ENCODE results near the gene ERN1. TPM values are rescaled to one million over a fixed set of nuclear protein-coding genes. Genes with fewer than 3 reads are reported as not detected.

Gene ERN1
- total RNA-seq, 1 experiment from 2014 or later: 1.2 TPM

- in situ Hi-C loops (cut with HindIII; ENCODE audit: low pct_unique_long_range_greater_than_20kb, low sequenced_read_pairs): no loop called here
- DNase-seq (ENCODE audit: low read depth): peak; percentile 75
Observed at GRCh38 chr17:64005734-64006167, 124.2 kb downstream of the ERN1 start.

- DNase-seq (ENCODE audit: low read depth): no peak
- in situ Hi-C loops (cut with HindIII; ENCODE audit: low pct_unique_long_range_greater_than_20kb, low sequenced_read_pairs): no loop called here
Observed at GRCh38 chr17:64004903-64005733, 124.8 kb downstream of the ERN1 start.

- in situ Hi-C loops (cut with HindIII; ENCODE audit: low pct_unique_long_range_greater_than_20kb, low sequenced_read_pairs): no loop called here
Observed at GRCh38 chr17:64004218-64004770, 125.7 kb downstream of the ERN1 start.

GRCh38 chr17:64003526-64004121 is 126.3 kb downstream of the ERN1 start:
- in situ Hi-C loops (cut with HindIII; ENCODE audit: low pct_unique_long_range_greater_than_20kb, low sequenced_read_pairs): no loop called here
- no peak for DNase-seq (ENCODE audit: low read depth)

More at GRCh38 chr17:64004218-64004770, 125.7 kb downstream of the ERN1 start:
- DNase-seq (ENCODE audit: low read depth): no peak

- DNase-seq (ENCODE audit: low read depth): no peak
- in situ Hi-C loops (cut with HindIII; ENCODE audit: low pct_unique_long_range_greater_than_20kb, low sequenced_read_pairs): no loop called here
Observed at GRCh38 chr17:64002658-64003525, 127.1 kb downstream of the ERN1 start.

DNA sequence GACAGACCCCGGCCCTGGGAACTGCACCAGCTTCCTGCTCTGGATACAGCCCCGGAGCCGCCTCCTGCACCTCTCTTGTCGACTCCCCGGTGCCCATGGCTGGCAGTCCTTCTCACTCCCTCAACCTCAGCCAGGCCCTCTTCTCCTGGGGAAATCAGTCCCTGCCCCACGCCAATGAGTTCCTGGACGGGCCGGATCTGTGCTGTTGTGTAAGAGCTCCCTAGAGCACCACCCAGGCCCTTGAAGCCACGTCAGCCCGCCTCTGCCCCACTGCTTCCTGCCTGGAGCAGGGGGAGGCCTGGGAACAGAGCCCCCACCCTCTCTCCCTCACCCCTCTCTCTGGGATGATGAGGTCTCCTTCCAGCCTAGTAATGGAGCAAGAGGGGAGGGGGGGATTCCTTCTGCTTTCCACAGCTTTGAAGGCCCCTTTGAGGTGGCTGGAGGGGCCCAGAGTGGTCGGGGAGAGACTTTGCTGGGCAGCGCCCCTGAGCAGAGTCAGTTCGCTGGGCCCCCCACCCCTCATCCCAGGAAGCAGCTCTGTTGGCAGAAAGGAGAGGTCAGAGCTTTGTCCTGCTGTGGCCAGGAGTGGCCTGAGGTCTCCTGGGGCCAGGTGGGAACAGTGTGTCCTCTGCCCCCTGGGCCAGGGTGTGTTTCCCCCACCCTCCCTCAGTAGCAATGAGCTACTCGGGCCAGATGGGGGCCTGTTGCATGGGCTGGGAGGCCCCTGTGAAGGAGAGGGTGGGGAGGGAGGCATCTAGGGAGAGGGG is 128.0 kb downstream of the ERN1 start:
- in situ Hi-C loops (cut with HindIII; ENCODE audit: low pct_unique_long_range_greater_than_20kb, low sequenced_read_pairs): no loop called here
- no peak for DNase-seq (ENCODE audit: low read depth)

DNA sequence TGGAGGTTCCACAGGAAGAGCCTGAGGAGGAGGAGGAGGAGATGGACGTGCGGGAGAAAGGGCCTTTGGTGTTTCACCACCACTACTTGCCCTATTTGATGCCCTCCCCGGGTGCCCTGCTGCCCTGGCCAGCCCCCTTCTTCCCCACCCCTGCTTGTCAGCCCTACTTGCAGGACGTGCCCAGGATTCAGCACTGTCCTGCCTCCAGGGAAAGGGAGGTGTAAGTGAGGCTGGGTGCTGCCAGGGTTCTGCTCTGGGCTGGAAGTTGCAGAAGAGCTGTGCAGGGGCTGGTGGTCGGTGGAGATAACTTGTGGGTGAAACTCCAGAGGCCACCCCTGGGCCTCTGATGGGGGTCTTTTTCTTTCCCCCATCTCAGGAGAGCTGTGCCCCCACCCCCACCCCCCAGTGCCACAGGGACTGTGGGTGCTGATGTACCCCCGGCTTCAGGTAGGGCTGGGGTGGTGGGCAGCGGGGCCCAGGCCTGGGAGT is 128.8 kb downstream of the ERN1 start:
- in situ Hi-C loops (cut with HindIII; ENCODE audit: low pct_unique_long_range_greater_than_20kb, low sequenced_read_pairs): no loop called here
- DNase-seq (ENCODE audit: low read depth): no peak

- in situ Hi-C loops (cut with HindIII; ENCODE audit: low pct_unique_long_range_greater_than_20kb, low sequenced_read_pairs): no loop called here
- DNase-seq (ENCODE audit: low read depth): no peak
Observed at GRCh38 chr17:63999680-64000531, 130.0 kb downstream of the ERN1 start.

- in situ Hi-C loops (cut with HindIII; ENCODE audit: low pct_unique_long_range_greater_than_20kb, low sequenced_read_pairs): no loop called here
- DNase-seq (ENCODE audit: low read depth): no peak
Observed at GRCh38 chr17:63998721-63999679, 130.9 kb downstream of the ERN1 start.

DNA sequence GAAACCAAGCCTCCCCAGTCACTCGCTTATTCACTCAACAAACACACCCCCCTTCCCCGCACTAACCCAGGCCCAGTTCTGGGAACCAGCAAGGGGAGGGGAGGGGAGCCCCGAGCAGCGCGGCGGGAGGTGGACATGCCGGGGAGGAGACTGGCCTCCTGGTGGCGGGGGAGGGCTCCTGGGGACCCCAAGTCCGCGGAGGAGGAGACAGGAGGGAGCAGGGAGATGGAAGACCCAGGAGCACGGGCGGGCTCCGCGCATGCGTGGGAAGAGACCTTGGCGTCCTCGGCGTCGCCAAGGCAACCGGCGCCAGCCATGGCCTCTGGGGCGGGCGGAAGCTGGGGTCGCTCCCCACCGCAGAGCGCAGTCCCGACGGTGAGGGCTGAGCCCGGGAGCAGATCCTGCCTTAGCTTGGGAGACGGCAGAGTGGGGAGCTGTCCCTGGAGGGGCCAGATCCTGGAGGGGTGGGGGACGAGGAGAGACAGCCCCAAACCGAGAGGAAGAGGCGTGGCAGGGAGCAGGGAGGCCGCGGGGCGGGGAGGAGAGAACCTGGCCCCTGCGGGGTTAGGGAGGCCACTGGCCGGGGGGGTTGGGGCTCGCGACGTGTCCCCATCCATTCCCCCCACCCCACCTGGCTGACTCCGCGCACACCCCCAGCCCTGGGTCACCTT is 131.8 kb downstream of the ERN1 start, which contains the start of gene PRR29:
Gene PRR29 (plus strand): TSS at position 302 of the 671 bp plus-strand sequence. CDS start 14 bp downstream, at position 316.
- in situ Hi-C loops (cut with HindIII; ENCODE audit: low pct_unique_long_range_greater_than_20kb, low sequenced_read_pairs): no loop called here

DNA sequence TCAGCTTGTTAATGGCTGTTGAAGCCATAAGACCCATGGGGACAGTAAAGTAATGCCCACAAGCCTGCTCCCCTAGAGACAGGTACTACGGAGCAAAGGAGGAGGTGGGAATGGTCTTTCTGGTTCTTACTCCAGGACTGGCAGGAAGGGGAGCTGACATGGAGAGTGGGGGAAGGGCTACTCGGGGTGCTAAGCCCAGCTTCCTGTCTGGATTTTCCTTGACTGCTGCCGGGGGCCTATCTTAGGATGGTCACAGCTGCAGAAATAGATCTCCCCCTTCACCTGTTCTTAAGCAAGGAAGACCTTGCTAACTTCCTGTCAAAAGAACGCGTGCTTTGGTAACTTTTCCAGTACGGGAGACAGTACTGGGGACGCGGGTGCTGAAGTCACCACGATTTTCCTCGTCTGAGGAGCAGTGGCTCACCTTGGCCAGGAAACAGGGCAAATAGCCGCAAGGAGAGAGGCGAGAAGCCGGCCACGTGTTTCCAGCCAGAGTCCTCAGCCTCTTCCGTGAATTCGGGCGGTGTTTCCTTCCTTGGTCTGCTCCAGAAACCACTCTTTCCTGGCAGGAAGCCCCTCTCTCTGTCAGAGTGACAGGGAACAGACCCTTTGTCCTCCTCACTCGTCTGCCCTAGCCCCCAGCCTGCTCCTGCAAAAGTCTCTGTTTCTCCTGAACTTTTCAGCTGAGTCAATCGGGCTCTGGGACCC is 132.4 kb downstream of the ERN1 start:
- no peak for DNase-seq (ENCODE audit: low read depth)
- in situ Hi-C loops (cut with HindIII; ENCODE audit: low pct_unique_long_range_greater_than_20kb, low sequenced_read_pairs): no loop called here

More for the DNA sequence above, 131.8 kb downstream of the ERN1 start, which contains the start of gene PRR29:
- DNase-seq (ENCODE audit: low read depth): peak; percentile 48

DNA sequence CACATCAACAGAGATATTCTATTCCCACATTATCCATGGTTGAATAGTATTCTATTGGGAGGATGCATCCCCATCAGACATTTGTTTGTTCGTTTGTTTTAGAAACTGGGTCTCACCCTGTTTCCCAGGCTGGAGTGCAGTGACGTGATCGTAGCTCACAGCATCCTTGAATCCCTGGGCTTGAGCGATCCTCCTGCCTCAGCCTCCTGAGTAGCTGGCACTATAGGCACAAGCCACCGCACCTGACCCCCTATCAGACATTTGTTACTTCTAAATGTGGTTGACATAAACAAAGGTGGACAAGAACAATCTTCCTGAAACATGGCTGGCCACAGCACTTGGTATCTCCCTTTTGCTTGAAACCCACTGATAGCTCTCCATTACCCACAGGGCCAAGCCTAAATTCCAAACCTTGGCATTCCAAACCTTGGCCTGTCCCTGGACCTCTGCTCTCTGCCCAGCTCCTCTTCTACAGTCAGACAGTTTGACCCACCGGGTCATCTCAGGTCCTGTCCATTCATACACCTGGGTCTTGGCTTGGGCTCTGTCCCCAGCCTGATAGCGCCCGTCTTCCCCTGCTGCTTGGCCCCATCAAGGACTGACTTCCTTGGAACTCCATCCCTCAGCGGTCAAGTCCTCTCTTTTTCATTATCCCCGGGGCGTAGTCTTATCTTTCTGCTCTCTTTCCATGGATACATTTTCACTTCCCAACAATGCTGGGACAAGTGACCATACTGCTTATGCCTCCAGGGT is 133.3 kb downstream of the ERN1 start:
- in situ Hi-C loops (cut with HindIII; ENCODE audit: low pct_unique_long_range_greater_than_20kb, low sequenced_read_pairs): no loop called here
- no peak for DNase-seq (ENCODE audit: low read depth)

- DNase-seq (ENCODE audit: low read depth): no peak
- in situ Hi-C loops (cut with HindIII; ENCODE audit: low pct_unique_long_range_greater_than_20kb, low sequenced_read_pairs): no loop called here
Observed at GRCh38 chr17:63995626-63996025, 134.3 kb downstream of the ERN1 start.

GRCh38 chr17:63993368-63993985 is 136.5 kb downstream of the ERN1 start:
- in situ Hi-C loops (cut with HindIII; ENCODE audit: low pct_unique_long_range_greater_than_20kb, low sequenced_read_pairs): no loop called here
- no peak for DNase-seq (ENCODE audit: low read depth)

Measured in Caki2 (cell line).